ENCODE measurements around the gene PPFIA1. TPM values are rescaled to one million over a fixed set of nuclear protein-coding genes. Genes with fewer than 3 reads are reported as not detected.
A peak's percentile ranks its signal among the peaks of the same experiment; 100 is the strongest.

Gene PPFIA1
- polyA plus RNA-seq, 2 of the 4 experiments (the other 2 are of a cell fraction): 23.3 to 45.6 TPM

DNA sequence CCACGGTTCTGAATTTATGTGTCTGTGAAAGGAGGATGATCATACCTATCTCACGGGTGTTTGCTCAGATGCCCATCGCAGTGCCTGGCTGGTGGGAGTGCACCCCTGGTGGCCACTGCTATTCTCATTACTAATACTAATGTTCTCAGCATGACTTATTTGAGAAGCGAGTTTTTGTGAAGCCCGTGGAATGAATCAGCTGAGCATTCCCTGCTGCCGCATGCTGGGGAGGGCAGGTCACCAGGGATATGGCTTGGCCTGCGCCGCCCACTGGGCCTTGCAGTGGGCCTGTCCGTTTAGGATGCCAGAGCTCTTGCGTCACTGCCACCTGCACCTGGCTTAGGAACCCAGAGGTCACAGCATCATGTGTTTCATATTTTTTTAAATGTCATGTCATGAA, 144.7 kb downstream of the PPFIA1 start:
- H3K9me3 ChIP-seq: no peaks in the 10 kb centered on the region
- ChIA-PET CTCF (interaction anchor here (1.0 to 1.9 kb wide), 6 partner anchors 9 to 36 kb away, joined by 3 to 8 read pairs (median 4); partner anchors contain the start of gene CTTN), POLR2A (no interaction called here)
- 66% methylated on average over 10 of the region's 10 CpGs for WGBS (ENCODE audit: missing lambda C conversion rate)
- no peak for FAIRE-seq
- H3K4me1 ChIP-seq: no peaks in the 10 kb centered on the region
- peak; percentile 18 to 20 for DNase-seq (ENCODE audit: low read depth in 1 of 2, low spot score in 1 of 2)
- ATAC-seq: peak; percentile 77
- 0 out of 5 replicates have a peak, but pooled peaks of 1 of the 2 experiments have one; percentile 11 for TF ChIP-seq RAD21 (conservative IDR thresholded peaks at IDR 0.05 in 1 of 2, IDR thresholded peaks at IDR 0.05 in 1 of 2)
- TF ChIP-seq NPAS2 (CRISPR knock-in tag; IDR thresholded peaks at IDR 0.05; ENCODE audit: borderline replicate concordance): no peak
- no peak for TF ChIP-seq EP300 (IDR thresholded peaks at IDR 0.05)
- TF ChIP-seq CEBPB (IDR thresholded peaks at IDR 0.05): peak in 1 of 2 experiments; percentile 19; a peak in 1 of 4 replicates
- TF ChIP-seq ZC3H11A (IDR thresholded peaks at IDR 0.05): no peak
- no peak for TF ChIP-seq KDM5A (IDR thresholded peaks at IDR 0.05)
- TF ChIP-seq, protein P1, sequence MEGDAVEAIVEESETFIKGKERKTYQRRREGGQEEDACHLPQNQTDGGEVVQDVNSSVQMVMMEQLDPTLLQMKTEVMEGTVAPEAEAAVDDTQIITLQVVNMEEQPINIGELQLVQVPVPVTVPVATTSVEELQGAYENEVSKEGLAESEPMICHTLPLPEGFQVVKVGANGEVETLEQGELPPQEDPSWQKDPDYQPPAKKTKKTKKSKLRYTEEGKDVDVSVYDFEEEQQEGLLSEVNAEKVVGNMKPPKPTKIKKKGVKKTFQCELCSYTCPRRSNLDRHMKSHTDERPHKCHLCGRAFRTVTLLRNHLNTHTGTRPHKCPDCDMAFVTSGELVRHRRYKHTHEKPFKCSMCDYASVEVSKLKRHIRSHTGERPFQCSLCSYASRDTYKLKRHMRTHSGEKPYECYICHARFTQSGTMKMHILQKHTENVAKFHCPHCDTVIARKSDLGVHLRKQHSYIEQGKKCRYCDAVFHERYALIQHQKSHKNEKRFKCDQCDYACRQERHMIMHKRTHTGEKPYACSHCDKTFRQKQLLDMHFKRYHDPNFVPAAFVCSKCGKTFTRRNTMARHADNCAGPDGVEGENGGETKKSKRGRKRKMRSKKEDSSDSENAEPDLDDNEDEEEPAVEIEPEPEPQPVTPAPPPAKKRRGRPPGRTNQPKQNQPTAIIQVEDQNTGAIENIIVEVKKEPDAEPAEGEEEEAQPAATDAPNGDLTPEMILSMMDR (IDR thresholded peaks at IDR 0.05): 0 out of 3 replicates have a peak, but pooled peaks have one; percentile 10
- no peak overlapping the region for H3K4me2 ChIP-seq
- H3K27ac ChIP-seq: no peak overlapping the region
- no peak overlapping the region for H3K4me3 ChIP-seq

DNA sequence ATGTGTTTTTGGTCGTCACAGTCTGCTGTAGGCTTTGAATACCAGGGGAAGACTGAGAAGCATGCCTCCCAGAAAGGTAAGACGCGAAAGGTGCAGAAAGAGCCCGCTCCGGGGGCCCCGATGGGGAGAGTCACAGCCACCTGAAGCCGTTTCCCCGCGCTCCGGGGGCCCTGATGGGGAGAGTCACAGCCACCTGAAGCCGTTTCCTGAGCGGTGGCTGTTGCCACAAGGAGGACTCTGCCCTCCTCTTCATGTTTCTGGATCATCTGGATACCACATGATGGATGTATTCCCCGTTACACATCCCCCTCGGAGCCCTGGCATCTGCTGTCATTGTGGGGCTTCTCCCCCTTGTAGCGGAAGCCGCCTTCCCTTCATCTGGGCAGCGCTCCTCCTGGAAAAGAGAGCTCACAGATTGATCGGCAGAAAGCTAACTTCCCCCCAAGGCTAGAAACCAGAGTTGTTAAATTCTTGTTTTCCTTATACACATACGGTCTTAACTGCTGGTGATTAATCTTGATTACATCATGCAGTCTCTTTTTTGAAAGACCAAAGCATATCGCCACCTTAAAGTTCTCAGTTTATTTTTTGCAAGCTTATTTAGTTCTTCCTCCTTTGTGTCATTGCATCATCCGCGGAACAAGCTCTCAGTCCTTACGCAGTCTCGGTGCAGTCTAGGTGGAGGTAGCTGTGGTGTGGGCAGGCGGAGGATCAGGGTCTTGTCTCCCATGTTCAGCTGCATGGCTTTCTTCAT, 145.3 kb downstream of the PPFIA1 start:
- TF ChIP-seq RCOR1 (IDR thresholded peaks at IDR 0.05; ENCODE audit: low read depth, low read length): no peak
- CTCF ChIA-PET: interaction anchor here (0.6 to 2.1 kb wide), 10 partner anchors 8 to 84 kb away, joined by 3 to 8 read pairs (median 3); partner anchors contain the start of gene CTTN
- no peak overlapping the region for H3K4me3 ChIP-seq
- no peak overlapping the region for H3K4me2 ChIP-seq
- H3K4me1 ChIP-seq: no peaks in the 10 kb centered on the region
- WGBS (ENCODE audit: missing lambda C conversion rate): 95% methylated on average over 25 of the region's 25 CpGs
- POLR2A ChIA-PET: no interaction called here
- ATAC-seq (no peak), DNase-seq (ENCODE audit: low read depth in 1 of 2, low spot score in 1 of 2) (no peak), FAIRE-seq (no peak)
- no peak overlapping the region for H3K27ac ChIP-seq
- H3K9me3 ChIP-seq: no peaks in the 10 kb centered on the region

DNA sequence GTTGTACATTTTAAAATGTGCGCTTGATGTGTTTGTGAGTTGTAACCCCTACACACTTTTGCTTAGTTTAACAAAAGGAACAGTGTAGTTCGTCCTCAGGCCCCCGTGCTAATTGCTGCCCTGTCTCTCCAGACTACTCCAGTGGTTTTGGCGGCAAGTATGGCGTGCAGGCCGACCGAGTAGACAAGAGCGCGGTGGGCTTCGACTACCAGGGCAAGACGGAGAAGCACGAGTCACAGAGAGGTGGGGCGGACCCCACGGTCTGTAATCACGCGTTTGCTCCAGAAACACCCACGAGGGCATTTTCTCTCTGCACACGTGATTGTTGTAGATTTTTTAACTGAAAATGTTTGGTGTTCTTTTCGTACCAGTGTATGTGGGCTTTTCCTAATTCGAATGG, 146.4 kb downstream of the PPFIA1 start:
- ChIA-PET POLR2A (no interaction called here), CTCF (interaction anchor here (1.9 to 2.1 kb wide), 2 partner anchors 9 to 18 kb away, joined by 4 to 8 read pairs; partner anchors contain the start of gene CTTN)
- Histone ChIP-seq H3K4me1 (no peaks in the 10 kb centered on the region), H3K9me3 (no peaks in the 10 kb centered on the region), H3K4me2 (no peak overlapping the region), H3K27ac (no peak overlapping the region), H3K4me3 (no peak overlapping the region)
- FAIRE-seq (no peak), DNase-seq (ENCODE audit: low read depth in 1 of 2, low spot score in 1 of 2) (no peak), ATAC-seq (no peak)
- TF ChIP-seq MAZ (IDR thresholded peaks at IDR 0.05; ENCODE audit: borderline replicate concordance, low read depth, low read length): no peak
- TF ChIP-seq SMC3 (IDR thresholded peaks at IDR 0.05): no peak
- TF ChIP-seq EP300 (IDR thresholded peaks at IDR 0.05): no peak
- TF ChIP-seq, protein P2, sequence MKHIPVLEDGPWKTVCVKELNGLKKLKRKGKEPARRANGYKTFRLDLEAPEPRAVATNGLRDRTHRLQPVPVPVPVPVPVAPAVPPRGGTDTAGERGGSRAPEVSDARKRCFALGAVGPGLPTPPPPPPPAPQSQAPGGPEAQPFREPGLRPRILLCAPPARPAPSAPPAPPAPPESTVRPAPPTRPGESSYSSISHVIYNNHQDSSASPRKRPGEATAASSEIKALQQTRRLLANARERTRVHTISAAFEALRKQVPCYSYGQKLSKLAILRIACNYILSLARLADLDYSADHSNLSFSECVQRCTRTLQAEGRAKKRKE (CRISPR knock-in tag; IDR thresholded peaks at IDR 0.05; ENCODE audit: low read depth): no peak
- WGBS (ENCODE audit: missing lambda C conversion rate): 96% methylated on average over 20 of the region's 20 CpGs

DNA sequence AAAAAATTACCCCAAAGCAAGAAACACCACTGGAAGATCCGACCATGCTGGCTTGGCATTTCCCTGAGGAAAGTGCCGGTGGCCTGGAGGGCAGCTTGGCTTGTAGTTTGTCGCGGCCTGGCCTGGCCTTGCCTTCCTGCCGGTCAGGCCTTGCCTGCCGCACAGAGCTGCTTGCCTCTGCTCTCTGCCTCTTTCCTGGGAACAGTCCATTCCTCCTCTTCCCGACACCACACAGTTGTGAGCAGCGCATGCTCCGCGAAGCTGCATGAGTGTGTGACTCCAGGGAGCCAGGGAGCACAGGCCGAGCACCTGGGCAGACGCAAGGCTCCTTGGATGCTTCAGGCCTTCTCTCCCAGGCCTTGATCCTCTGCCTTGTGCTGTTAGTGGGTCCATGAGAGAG, 147.6 kb downstream of the PPFIA1 start:
- no peak for TF ChIP-seq MYC (IDR thresholded peaks at IDR 0.05; ENCODE audit: borderline replicate concordance, low read length)
- POLR2A ChIA-PET: no interaction called here
- H3K4me2 ChIP-seq: no peak overlapping the region
- FAIRE-seq (no peak), DNase-seq (ENCODE audit: low read depth in 1 of 2, low spot score in 1 of 2) (no peak), ATAC-seq (no peak)
- no peak overlapping the region for H3K27ac ChIP-seq
- H3K4me3 ChIP-seq: no peak overlapping the region
- no peaks in the 10 kb centered on the region for H3K9me3 ChIP-seq
- CTCF ChIA-PET: interaction anchor here (0.7 to 1.4 kb wide), 2 partner anchors 10 to 526 kb away, joined by 3 read pairs; no protein-coding TSS in a partner anchor
- WGBS (ENCODE audit: missing lambda C conversion rate): 95% methylated on average over 12 of the region's 12 CpGs
- no peaks in the 10 kb centered on the region for H3K4me1 ChIP-seq
